Activated B cell treated with CpG ODN at 0.5 μM for 24 hours (primary cell): Measurements from ENCODE around the gene ZNF846. TPM values are rescaled to one million over a fixed set of nuclear protein-coding genes. Genes with fewer than 3 reads are reported as not detected.
A peak's percentile ranks its signal among the peaks of the same experiment; 100 is the strongest.
"Not testable (repeated sequence)": the region's sequence is repeated elsewhere in the genome, so short reads cannot be mapped to it uniquely, and the experiment has no call there.

Source experiments
- ATAC-seq: fragments of 200-7000 bp; cut with Tn5 transposase; one replicate; pipeline ENCODE4 v1.10.0; 2021; ENCODE audit warnings: low read depth, mild to moderate bottlenecking, moderate library complexity
- CTCF ChIA-PET: fragments of 350-600 bp; sonication (Branson Sonifier 250); formaldehyde crosslinking; loops from one replicate; lab custom pipeline; 2021; ENCODE audit warnings: antibody characterized with exemption; lab: Charles Lee
- POLR2A ChIA-PET: fragments of 350-600 bp; sonication (Branson Sonifier 250); formaldehyde crosslinking; loops from one replicate; lab custom pipeline; 2021; ENCODE audit warnings: antibody characterized with exemption; lab: Charles Lee
- DNase-seq: peaks from one replicate; pipeline ENCODE4 v3.0.0; 2022
- H3K27ac Mint-ChIP-seq: one replicate; pipeline ENCODE4 v1.8.0; 2020; ENCODE audit warnings: mixed read lengths
- H3K27me3 Mint-ChIP-seq: one replicate; pipeline ENCODE4 v1.8.0; 2021; ENCODE audit warnings: mixed read lengths
- H3K36me3 Mint-ChIP-seq: one replicate; pipeline ENCODE4 v1.8.0; 2021; ENCODE audit warnings: low read depth, mixed read lengths
- H3K4me1 Mint-ChIP-seq: one replicate; pipeline ENCODE4 v1.8.0; 2021; ENCODE audit warnings: mixed read lengths
- H3K4me3 Mint-ChIP-seq: one replicate; pipeline ENCODE4 v1.8.0; 2020; ENCODE audit warnings: mild to moderate bottlenecking, mixed read lengths
- H3K9me3 Mint-ChIP-seq: one replicate; pipeline ENCODE4 v1.8.0; 2020; ENCODE audit warnings: mixed read lengths
- CTCF ChIP-seq: fragments of 200-600 bp; IDR thresholded peaks from one replicate; pipeline ENCODE4 v1.8.0; 2022; ENCODE audit warnings: antibody characterized with exemption, mild to moderate bottlenecking
- intact Hi-C: fragments of 100-400 bp; cut with micrococcal nuclease; formaldehyde crosslinking; loops from one replicate; pipeline ENCODE4 v1.15.1; 2024
- total RNA-seq: library from RNA; stranded (reverse); gene quantifications from 2 replicates; pipeline ENCODE4 v1.2.3, GENCODE V29; 2022

The ZNF846 gene
- total RNA-seq, 1 donor from 2014 or later, result 10.7 TPM

- DNase-seq, result no peak
- CTCF ChIA-PET, result interaction anchor here (1.4 to 1.6 kb wide), 2 partner anchors 168 to 588 kb away, joined by 3 to 8 read pairs; no protein-coding TSS in a partner anchor
These were observed 24.6 kb upstream of the ZNF846 start for GRCh38 chr19:9793071-9793591.

DNA sequence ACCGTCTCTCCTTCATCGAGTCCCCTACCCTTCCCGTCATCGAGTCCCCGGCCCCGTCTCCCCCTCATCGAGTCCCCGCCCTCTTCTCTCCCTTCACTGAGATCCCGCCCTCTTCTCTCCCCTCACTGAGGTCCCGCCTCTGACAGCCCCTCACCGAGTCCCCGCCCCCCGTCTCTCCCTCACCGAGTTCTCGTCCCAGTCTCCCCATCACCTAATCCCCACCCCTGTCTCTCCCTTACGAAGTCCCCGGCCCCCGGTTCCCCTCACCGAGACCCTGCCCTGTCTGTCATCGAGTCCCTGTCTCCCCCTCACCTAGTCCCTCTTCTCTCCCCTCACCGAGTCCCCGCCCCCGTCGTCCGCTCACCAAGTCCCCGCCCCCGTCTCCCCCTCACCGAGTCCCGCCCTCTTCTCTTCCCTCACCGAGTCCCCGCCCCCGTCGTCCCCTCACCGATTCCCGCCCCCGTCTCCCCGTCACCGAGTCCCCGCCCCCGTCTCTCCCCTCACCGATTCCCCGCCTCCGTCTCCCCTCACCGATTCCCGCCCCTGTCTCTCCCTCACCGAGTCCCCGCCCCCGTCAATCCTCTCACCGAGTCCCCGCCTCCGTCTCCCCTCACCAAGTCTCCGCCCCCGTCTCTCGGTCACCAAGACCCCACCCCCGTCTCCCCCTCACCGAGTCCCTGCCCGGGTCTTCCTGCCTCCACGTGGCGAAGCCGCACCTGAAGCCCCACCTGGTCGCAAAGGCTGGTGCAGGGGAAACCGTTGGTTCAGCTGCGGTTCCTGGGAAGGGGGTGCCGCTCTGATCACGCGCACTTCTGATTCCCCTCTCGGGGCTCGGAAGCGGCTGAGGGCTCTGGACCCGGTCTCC is 23.9 kb upstream of the ZNF846 start:
- Mint-ChIP-seq H3K27ac (peak overlapping the region; percentile 87), H3K9me3 (no peaks in the 10 kb centered on the region)
- intact Hi-C loops, result loop anchor here (1.0 to 5.0 kb wide), 8 partner anchors 24 to 656 kb away; partner anchors contain the start of genes FBXL12, ZNF317, ZNF426 and ZNF561

More at GRCh38 chr19:9793071-9793591, 24.6 kb upstream of the ZNF846 start:
- H3K27ac Mint-ChIP-seq, result peak overlapping the region; percentile 87
- H3K27me3 Mint-ChIP-seq, result no peaks in the 10 kb centered on the region
- POLR2A ChIA-PET, result interaction anchor here (1.8 to 2.3 kb wide), 3 partner anchors 25 to 167 kb away, joined by 6 to 16 read pairs (median 7); partner anchors contain the start of genes FBXL12 and ZNF846
- H3K4me3 Mint-ChIP-seq, result peak overlapping the region; percentile 88
- peaks cover 17% of the 10 kb centered on the region for H3K4me1 Mint-ChIP-seq
- intact Hi-C loops, result loop anchor here (2.0 to 5.0 kb wide), 3 partner anchors 118 to 484 kb away; partner anchors contain the start of genes ZNF426, ZNF562 and ZNF699
- no peaks in the 10 kb centered on the region for H3K9me3 Mint-ChIP-seq
- ATAC-seq, result peak; percentile 8
- no peaks in the 10 kb centered on the region for H3K36me3 Mint-ChIP-seq
- TF ChIP-seq CTCF, result no peak

GRCh38 chr19:9791552-9792205 is 23.1 kb upstream of the ZNF846 start:
- intact Hi-C loops, result loop anchor here (1.0 to 5.0 kb wide), 8 partner anchors 23 to 655 kb away; partner anchors contain the start of genes FBXL12, ZNF317, ZNF426 and ZNF561
- Mint-ChIP-seq H3K36me3 (no peaks in the 10 kb centered on the region), H3K4me1 (peaks cover 17% of the 10 kb centered on the region), H3K27me3 (no peaks in the 10 kb centered on the region), H3K4me3 (peak overlapping the region; percentile 88), H3K27ac (peak overlapping the region; percentile 87), H3K9me3 (no peaks in the 10 kb centered on the region)
- peak; percentile 59 for ATAC-seq
- TF ChIP-seq CTCF, result no peak
- ChIA-PET POLR2A (no interaction called here), CTCF (no interaction called here)
- peak; percentile 80 for DNase-seq

More for the DNA sequence above, 23.9 kb upstream of the ZNF846 start:
- CTCF ChIA-PET, result interaction anchor here (1.4 kb wide), 1 partner anchor 587 kb away, joined by 3 read pairs; no protein-coding TSS in a partner anchor
- H3K36me3 Mint-ChIP-seq, result no peaks in the 10 kb centered on the region
- DNase-seq, result peak; percentile 83
- peak; percentile 62 for ATAC-seq
- peak overlapping the region; percentile 88 for H3K4me3 Mint-ChIP-seq
- no peak for TF ChIP-seq CTCF
- H3K27me3 Mint-ChIP-seq, result no peaks in the 10 kb centered on the region
- POLR2A ChIA-PET, result interaction anchor here (1.8 to 2.3 kb wide), 3 partner anchors 24 to 167 kb away, joined by 6 to 16 read pairs (median 7); partner anchors contain the start of genes FBXL12 and ZNF846
- H3K4me1 Mint-ChIP-seq, result peaks cover 17% of the 10 kb centered on the region

DNA sequence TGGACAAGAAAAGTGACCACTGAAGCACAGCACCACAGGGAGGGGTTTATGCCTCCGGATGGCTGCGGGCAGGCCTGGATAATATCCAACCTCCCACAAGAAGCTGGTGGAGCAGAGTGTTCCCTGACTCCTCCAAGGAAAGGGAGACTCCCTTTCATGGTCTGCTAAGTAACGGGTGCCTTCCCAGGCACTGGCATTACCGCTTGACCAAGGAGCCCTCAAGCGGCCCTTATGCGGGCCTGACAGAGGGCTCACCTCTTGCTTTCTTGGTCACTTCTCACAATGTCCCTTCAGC is 22.5 kb upstream of the ZNF846 start:
- POLR2A ChIA-PET, CTCF ChIA-PET: not testable (repeated sequence)

GRCh38 chr19:9789579-9789978 is 21.0 kb upstream of the ZNF846 start:
- H3K27me3 Mint-ChIP-seq, H3K4me3 Mint-ChIP-seq, ATAC-seq, H3K36me3 Mint-ChIP-seq, CTCF ChIA-PET, H3K27ac Mint-ChIP-seq, H3K9me3 Mint-ChIP-seq, intact Hi-C loops, DNase-seq: not testable (repeated sequence)
- POLR2A ChIA-PET, result interaction anchor here (0.7 kb wide), 1 partner anchor 1629 kb away, joined by 3 read pairs; the partner anchor contains the start of gene RGL3
- H3K4me1 Mint-ChIP-seq, result peaks cover 24% of the 10 kb centered on the region

More for the DNA sequence above, 22.5 kb upstream of the ZNF846 start:
- H3K36me3 Mint-ChIP-seq, H3K27me3 Mint-ChIP-seq, H3K9me3 Mint-ChIP-seq, H3K27ac Mint-ChIP-seq, DNase-seq, ATAC-seq: not testable (repeated sequence)
- H3K4me1 Mint-ChIP-seq, result peaks cover 17% of the 10 kb centered on the region
- intact Hi-C loops, result loop anchor here (5.0 kb wide), 1 partner anchor 254 kb away; the partner anchor contains the start of gene ZNF426
- peak overlapping the region; percentile 88 for H3K4me3 Mint-ChIP-seq
